Transverse colon (tissue), 4 donors: Measurements from ENCODE around the gene CHST11. TPM values are rescaled to one million over a fixed set of nuclear protein-coding genes. Genes with fewer than 3 reads are reported as not detected.
A peak's percentile ranks its signal among the peaks of the same experiment; 100 is the strongest.
"Not testable (repeated sequence)": the region's sequence is repeated elsewhere in the genome, so short reads cannot be mapped to it uniquely, and the experiment has no call there.

Source experiments
- DNase-seq: peaks from one replicate; pipeline ENCODE4 v3.0.0-alpha.2; 2019
- H3K27ac ChIP-seq, 4 donors: fragments of 200-600 bp; sonication (generic); 2 replicates each; pipeline ENCODE4 v1.5.1; 2016 to 2018; ENCODE audit warnings: inconsistent platforms in 4 of 4
- H3K27me3 ChIP-seq: fragments of 200-600 bp; sonication (generic); 2 replicates; pipeline ENCODE4 v1.5.1; 2017; ENCODE audit warnings: inconsistent platforms
- H3K36me3 ChIP-seq, 4 donors: fragments of 200-600 bp; sonication (generic); 2 replicates each; pipeline ENCODE4 v1.5.1; 2017 to 2019; ENCODE audit warnings: inconsistent platforms in 4 of 4
- H3K4me1 ChIP-seq, 4 donors: fragments of 200-600 bp; sonication (generic); 2 replicates each; pipeline ENCODE4 v1.5.1; 2017 to 2020; ENCODE audit warnings: inconsistent platforms in 4 of 4
- H3K4me3 ChIP-seq, 4 donors: fragments of 200-600 bp; sonication (generic); 1 replicate in 1 of 4; 2 replicates in 3 of 4; pipeline versions ENCODE4 v1.5.1 to v1.6.1; 2017 to 2019; ENCODE audit warnings: inconsistent platforms in 4 of 4
- H3K9me3 ChIP-seq, 2 donors: fragments of 200-600 bp; sonication (generic); 2 replicates each; pipeline ENCODE4 v1.5.1; 2017 to 2019; ENCODE audit warnings: inconsistent platforms in 2 of 2
- EP300 ChIP-seq: sonication (generic); formaldehyde crosslinking; IDR thresholded peaks from one replicate; pipeline ENCODE4 v1.6.1; 2017; ENCODE audit warnings: antibody characterized with exemption, low read depth
- POLR2A ChIP-seq: fragments of 450-650 bp; IDR thresholded peaks from one replicate; pipeline ENCODE4 v1.6.1; 2016; ENCODE audit warnings: antibody characterized with exemption, mild to moderate bottlenecking, moderate library complexity
- POLR2AphosphoS5 ChIP-seq, 3 donors: sonication (generic); formaldehyde crosslinking; IDR thresholded peaks; one replicate each; pipeline ENCODE4 v1.6.1; 2016; ENCODE audit warnings: antibody characterized with exemption in 3 of 3
- WGBS, 2 donors: methylation state at CpG; one replicate each; pipeline ENCODE4 v1.1.5; 2018; ENCODE audit warnings: low coverage in 1 of 2; 5-methylcytosine and 5-hydroxymethylcytosine counted together
- in situ Hi-C, 4 donors: fragments of 200-750 bp; cut with MboI; loops; one replicate each; pipeline versions ENCODE4 v1.15.0 to v1.15.1; 2017; ENCODE audit warnings: low sequenced_read_pairs in 3 of 4, low pct_ligation_motif_present in 1 of 4, low pct_unique_long_range_greater_than_20kb in 1 of 4
- intact Hi-C: fragments of 100-400 bp; cut with DNase I; formaldehyde crosslinking; loops from one replicate; pipeline ENCODE4 v1.15.1; 2023; ENCODE audit warnings: low total_unique reads
- total RNA-seq, 4 donors: library from RNA; depleted of rRNA; stranded (reverse); fragments of >200 nt; gene quantifications; one replicate each; pipeline ENCODE4 v1.1.0, GENCODE V29; 2016
- TF ChIP-seq, protein P1 (sequence below), 5 experiments: fragments of 200-600 bp in 3 of 5; fragments of 450-650 bp in 2 of 5; sonication (generic) in 3 of 5; IDR thresholded peaks; 1 replicate in 2 of 5; 2 replicates in 3 of 5; pipeline ENCODE4 v1.5.1; 2016 to 2017; ENCODE audit warnings: antibody characterized with exemption in 5 of 5, inconsistent platforms in 3 of 5, mild to moderate bottlenecking in 2 of 5, moderate library complexity in 1 of 5

The CHST11 gene
- total RNA-seq, 4 donors from 2014 or later: 4.2 to 123 (median 31.5) TPM

DNA sequence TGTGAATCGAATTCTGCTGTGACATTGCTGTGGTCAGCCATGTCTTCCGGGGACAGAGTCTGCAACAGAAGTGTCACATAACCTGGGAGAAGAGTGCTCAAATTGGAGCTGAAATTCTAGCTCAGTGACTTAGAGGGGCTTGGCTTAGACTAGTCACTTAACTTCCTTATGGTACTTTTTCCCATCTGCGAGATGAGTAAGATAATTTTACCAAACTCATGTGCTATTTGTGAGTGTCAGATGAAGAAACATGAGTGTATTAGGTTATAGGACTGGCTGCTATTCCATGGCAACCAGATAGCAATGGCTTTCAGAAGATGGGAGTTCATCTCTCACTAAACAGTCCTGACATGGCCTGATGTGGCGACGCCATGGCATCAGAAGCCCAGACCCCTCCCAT is 104.1 kb downstream of the CHST11 start:
- Histone ChIP-seq H3K27me3 (no peaks in the 10 kb centered on the region), H3K27ac (no peak overlapping the region), H3K36me3 (no peaks in the 10 kb centered on the region), H3K9me3 (no peaks in the 10 kb centered on the region), H3K4me1 (peaks cover 0 to 3% (median under 1%) of the 10 kb centered on the region in 4 donors), H3K4me3 (no peak overlapping the region)
- no peak for TF ChIP-seq EP300
- TF ChIP-seq, protein P1, sequence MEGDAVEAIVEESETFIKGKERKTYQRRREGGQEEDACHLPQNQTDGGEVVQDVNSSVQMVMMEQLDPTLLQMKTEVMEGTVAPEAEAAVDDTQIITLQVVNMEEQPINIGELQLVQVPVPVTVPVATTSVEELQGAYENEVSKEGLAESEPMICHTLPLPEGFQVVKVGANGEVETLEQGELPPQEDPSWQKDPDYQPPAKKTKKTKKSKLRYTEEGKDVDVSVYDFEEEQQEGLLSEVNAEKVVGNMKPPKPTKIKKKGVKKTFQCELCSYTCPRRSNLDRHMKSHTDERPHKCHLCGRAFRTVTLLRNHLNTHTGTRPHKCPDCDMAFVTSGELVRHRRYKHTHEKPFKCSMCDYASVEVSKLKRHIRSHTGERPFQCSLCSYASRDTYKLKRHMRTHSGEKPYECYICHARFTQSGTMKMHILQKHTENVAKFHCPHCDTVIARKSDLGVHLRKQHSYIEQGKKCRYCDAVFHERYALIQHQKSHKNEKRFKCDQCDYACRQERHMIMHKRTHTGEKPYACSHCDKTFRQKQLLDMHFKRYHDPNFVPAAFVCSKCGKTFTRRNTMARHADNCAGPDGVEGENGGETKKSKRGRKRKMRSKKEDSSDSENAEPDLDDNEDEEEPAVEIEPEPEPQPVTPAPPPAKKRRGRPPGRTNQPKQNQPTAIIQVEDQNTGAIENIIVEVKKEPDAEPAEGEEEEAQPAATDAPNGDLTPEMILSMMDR (IDR thresholded peaks at IDR 0.05): no peak
- no peak for DNase-seq
- WGBS, 2 donors: 90% methylated on average over 5 of the region's 5 CpGs; no CpG with 5 or more reads in 1 of the 2 donors
- intact Hi-C loops (no loop called here), in situ Hi-C loops (no loop called here)

DNA sequence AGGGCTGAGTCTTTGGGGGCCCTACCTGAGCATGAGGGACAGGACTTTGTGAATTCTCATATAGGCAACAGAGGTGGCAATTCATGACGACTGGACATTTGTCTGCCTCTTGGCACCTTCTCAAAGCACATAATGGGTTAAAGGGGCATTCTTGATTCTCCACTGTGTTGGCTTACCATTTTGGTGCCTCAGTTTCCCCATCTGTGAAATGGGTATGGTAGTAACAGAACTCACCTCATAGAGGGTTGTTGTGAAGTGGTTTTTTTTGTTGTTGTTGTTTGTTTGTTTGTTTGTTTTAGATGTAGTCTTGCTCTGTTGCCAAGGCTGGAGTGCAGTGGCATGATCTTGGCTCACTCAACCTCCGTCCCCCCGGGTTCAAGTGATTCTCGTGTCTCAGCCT is 106.0 kb downstream of the CHST11 start:
- H3K27ac ChIP-seq: no peak overlapping the region
- peaks cover 0 to 6% (median 2%) of the 10 kb centered on the region in 4 donors for H3K4me1 ChIP-seq
- WGBS, 2 donors: 95 to 97% methylated on average over 4 of the region's 4 CpGs
- in situ Hi-C loops (no loop called here), intact Hi-C loops (no loop called here)
- H3K36me3 ChIP-seq: no peaks in the 10 kb centered on the region
- DNase-seq: no peak
- H3K27me3 ChIP-seq: no peaks in the 10 kb centered on the region
- no peak overlapping the region for H3K4me3 ChIP-seq
- H3K9me3 ChIP-seq: no peaks in the 10 kb centered on the region
- TF ChIP-seq POLR2A (no peak), EP300 (no peak), POLR2AphosphoS5 (IDR thresholded peaks at IDR 0.05) (no peak)
- TF ChIP-seq, protein P1 (IDR thresholded peaks at IDR 0.05): no peak

DNA sequence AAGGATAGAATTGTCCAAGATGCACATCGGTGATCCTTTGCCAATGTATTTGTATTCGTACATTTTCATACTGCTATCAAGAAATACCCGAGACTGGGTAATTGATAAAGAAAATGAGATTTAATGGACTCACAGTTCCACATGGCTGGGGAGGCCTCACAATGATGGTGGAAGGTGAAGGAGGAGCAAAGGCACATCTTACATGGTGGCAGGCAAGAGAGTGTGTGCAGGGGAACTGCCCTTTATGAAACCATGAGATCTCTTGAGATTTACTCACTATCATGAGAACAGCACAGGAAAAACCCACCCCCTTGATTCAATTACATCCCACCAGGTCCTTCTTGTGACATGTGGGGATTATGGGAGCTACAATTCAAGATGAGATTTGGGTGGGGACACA is 107.9 kb downstream of the CHST11 start:
- H3K9me3 ChIP-seq, in situ Hi-C loops, H3K36me3 ChIP-seq, H3K27ac ChIP-seq, H3K27me3 ChIP-seq, intact Hi-C loops, H3K4me3 ChIP-seq, DNase-seq: not testable (repeated sequence)
- 67 to 83% methylated on average over 1 to 3 of the region's 3 CpGs for WGBS, 2 donors
- H3K4me1 ChIP-seq: peaks cover 0 to 11% (median 2%) of the 10 kb centered on the region in 4 donors

DNA sequence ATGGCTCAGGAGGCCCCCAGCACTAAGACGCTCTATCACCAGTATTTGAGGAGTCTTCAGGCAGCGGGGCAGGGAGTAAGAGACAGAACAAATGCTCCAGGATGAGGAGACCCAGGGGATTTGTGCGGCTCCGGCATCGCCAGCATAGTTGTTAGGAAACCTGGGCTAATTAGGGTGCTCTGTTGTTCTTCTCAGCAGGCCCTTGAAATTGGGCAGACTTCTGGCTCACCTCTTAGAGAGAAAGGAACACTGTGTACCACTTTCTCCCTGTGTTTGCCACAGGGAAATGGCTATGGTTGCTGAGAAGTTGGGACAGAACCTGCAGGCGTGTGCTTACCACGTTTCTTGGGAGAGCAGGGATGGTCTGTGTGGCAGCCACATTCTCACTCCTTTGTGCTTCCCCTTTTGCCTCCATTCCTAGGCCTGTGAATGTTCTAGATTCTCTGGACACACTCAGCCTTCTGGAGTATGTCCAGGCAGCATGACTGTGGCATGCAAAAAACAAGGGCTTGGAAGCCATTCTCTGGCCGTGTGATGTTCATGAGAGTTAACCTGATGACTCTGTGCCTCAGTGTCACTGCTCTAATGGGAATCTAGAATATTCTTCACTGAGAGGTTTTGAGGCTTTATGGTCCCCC is 109.0 kb downstream of the CHST11 start:
- TF ChIP-seq POLR2AphosphoS5 (IDR thresholded peaks at IDR 0.05) (peak in 1 of 3 donors; percentile 51), POLR2A (no peak), EP300 (peak; percentile 59)
- intact Hi-C loops (no loop called here), in situ Hi-C loops (no loop called here)
- Histone ChIP-seq H3K9me3 (no peaks in the 10 kb centered on the region), H3K27me3 (no peaks in the 10 kb centered on the region), H3K36me3 (no peaks in the 10 kb centered on the region), H3K27ac (peak overlapping the region in 1 of 4 donors; percentile 32), H3K4me3 (no peak overlapping the region), H3K4me1 (peaks cover 0 to 11% (median 2%) of the 10 kb centered on the region in 4 donors)
- WGBS, 2 donors: 82 to 97% methylated on average over 5 to 8 of the region's 8 CpGs
- DNase-seq: no peak

DNA sequence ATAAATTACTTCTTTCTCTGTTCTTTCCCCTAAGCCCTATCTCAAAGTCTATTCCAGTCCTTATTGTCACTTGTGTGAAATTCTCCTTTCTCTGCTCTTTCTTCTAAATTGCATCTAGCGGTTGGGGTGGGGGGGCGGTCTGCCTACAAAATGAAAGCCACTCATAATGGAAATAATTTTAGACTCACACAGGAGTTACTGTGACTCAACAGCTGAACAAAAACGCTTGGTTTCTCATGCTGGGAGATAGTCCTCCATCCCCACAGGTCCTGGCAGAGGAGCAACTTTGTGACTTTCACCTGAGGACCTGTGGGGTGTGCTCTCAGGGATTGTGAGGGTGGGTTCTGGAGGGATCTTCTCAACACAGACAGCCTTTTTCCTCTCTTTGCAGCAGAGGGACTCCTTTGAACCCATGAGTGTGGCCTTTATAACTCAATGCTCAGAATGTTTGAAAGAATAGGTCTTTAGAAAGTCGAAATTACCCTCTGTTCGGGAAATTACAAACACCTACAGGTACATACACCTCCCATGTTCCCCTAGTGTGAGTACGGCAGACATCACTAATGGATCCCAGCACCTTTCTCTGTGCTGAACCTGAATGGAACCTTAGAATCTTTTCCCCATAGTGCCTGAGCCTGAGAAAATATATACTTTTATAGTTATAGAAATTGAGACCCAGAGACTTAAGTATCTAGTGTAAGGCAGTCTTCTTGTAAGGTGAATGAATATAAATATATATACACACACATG is 109.7 kb downstream of the CHST11 start:
- Histone ChIP-seq H3K4me1 (peaks cover 0 to 11% (median 2%) of the 10 kb centered on the region in 4 donors), H3K27me3 (no peaks in the 10 kb centered on the region), H3K27ac (no peak overlapping the region), H3K9me3 (no peaks in the 10 kb centered on the region), H3K36me3 (no peaks in the 10 kb centered on the region), H3K4me3 (no peak overlapping the region)
- intact Hi-C loops: no loop called here
- WGBS, 2 donors: 74 to 80% methylated on average over 6 of the region's 6 CpGs
- DNase-seq: no peak
- in situ Hi-C loops: no loop called here
- no peak for TF ChIP-seq POLR2AphosphoS5 (IDR thresholded peaks at IDR 0.05)
- TF ChIP-seq EP300: no peak
- TF ChIP-seq POLR2A: no peak
- TF ChIP-seq, protein P1 (IDR thresholded peaks at IDR 0.05): no peak
